Right lobe of liver (tissue), 6 donors: ENCODE data around the gene TRAPPC12. TPM values are rescaled to one million over a fixed set of nuclear protein-coding genes. Genes with fewer than 3 reads are reported as not detected.

ENCODE experiments used
- ATAC-seq, 4 donors: fragments of 200-7000 bp; cut with Tn5 transposase; one replicate each; pipeline ENCODE4 v1.9.1; 2020; ENCODE audit warnings: mild to moderate bottlenecking in 4 of 4, moderate library complexity in 4 of 4
- DNase-seq, 3 donors: peaks; one replicate each; pipeline ENCODE4 v3.0.0-alpha.2; 2020
- H3K27ac ChIP-seq, 3 donors: fragments of 200-600 bp; one replicate each; pipeline ENCODE4 v1.8.0; 2022
- H3K27me3 ChIP-seq, 2 donors: fragments of 200-600 bp; one replicate each; pipeline ENCODE4 v1.8.0; 2022
- H3K36me3 ChIP-seq, 4 donors: fragments of 200-600 bp; sonication (generic) in 1 of 4; one replicate each; pipeline versions ENCODE4 v1.5.1 to v1.8.0; 2017 to 2022; ENCODE audit warnings: control low read depth in 1 of 4
- H3K4me1 ChIP-seq, 4 donors: fragments of 200-600 bp; sonication (generic) in 1 of 4; one replicate each; pipeline versions ENCODE4 v1.5.1 to v1.8.0; 2017 to 2022; ENCODE audit warnings: control low read depth in 1 of 4
- H3K4me3 ChIP-seq, 3 donors: fragments of 200-600 bp; one replicate each; pipeline ENCODE4 v1.8.0; 2022
- H3K9me3 ChIP-seq, 4 donors: fragments of 200-600 bp; sonication (generic) in 1 of 4; one replicate each; pipeline versions ENCODE4 v1.5.1 to v1.8.0; 2017 to 2022; ENCODE audit warnings: control low read depth in 1 of 4
- CTCF ChIP-seq, 4 donors: fragments of 200-600 bp in 3 of 4; fragments of 450-650 bp in 1 of 4; IDR thresholded peaks; one replicate each; pipeline versions ENCODE4 v1.5.1 to v1.8.0; 2016 to 2022; ENCODE audit warnings: antibody characterized with exemption in 4 of 4, mild to moderate bottlenecking in 2 of 4
- POLR2A ChIP-seq: fragments of 450-650 bp; IDR thresholded peaks from one replicate; pipeline ENCODE4 v1.6.1; 2017; ENCODE audit warnings: antibody characterized with exemption, mild to moderate bottlenecking
- WGBS: methylation state at CpG from one replicate; pipeline ENCODE4 v1.1.6; 2018; ENCODE audit warnings: low coverage, low lambda C conversion rate; ENCODE audit not compliant: insufficient coverage; ENCODE audit errors: missing lambda C conversion rate; 5-methylcytosine and 5-hydroxymethylcytosine counted together
- intact Hi-C, 2 donors: fragments of 100-400 bp; cut with DNase I; formaldehyde crosslinking; loops; one replicate each; pipeline versions ENCODE4 v1.11.2 to v1.14.1; 2022
- total RNA-seq, 6 experiments: library from RNA; depleted of rRNA in 2 of 6; stranded (reverse); fragments of >200 nt in 2 of 6; fragmentation: NEBNext Ultra II Directional in 3 of 6; extraction: Animal tissue kit (Norgen Biotek cat#: 25700) in 3 of 6; gene quantifications; one replicate each; pipeline versions ENCODE4 v1.1.0 to v1.2.4, GENCODE V29; 2016 to 2023
- donor health status: DM: no; HTN: yes; CAD: no.
- donor health status: DM: no; HTN: no; CAD: no.
- donor health status: DM: no; HTN: no; CAD: no.
- donor health status: DM: no; HTN: yes; CAD: no.
- donor health status: DM: no; HTN: yes; CAD: no.

Gene TRAPPC12
- total RNA-seq, 6 experiments from 2014 or later = 39.2 to 92.4 (median 47.8) TPM

DNA sequence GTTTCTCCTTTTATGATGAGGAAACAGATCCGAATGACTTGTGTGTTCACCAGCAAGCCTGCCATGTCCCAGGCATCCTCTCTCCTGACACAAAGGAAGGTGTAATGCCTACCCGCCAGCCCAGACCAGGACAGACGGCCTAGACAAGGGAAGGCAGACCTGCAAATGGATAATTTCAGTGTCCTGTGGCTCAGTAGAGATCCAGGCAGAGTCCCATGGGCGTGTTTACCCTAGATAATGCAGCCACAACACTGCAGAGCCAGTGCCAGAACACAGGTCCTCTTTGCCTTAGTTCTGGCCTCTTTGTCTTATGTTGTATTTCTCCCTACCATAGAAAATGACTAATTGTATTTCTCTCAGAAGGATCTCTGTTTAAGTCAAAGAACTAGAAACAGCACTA, 12.7 kb downstream of the TRAPPC12 start:
- ATAC-seq = no peak
- TF ChIP-seq POLR2A (no peak), CTCF (IDR thresholded peaks at IDR 0.05) (no peak)
- no peak overlapping the region for H3K4me3 ChIP-seq
- WGBS = 80% methylated on average over 1 of the region's 4 CpGs
- intact Hi-C loops = no loop called here
- H3K27me3 ChIP-seq = no peaks in the 10 kb centered on the region
- peaks cover 0 to 3% (median 0%) of the 10 kb centered on the region in 4 donors for H3K4me1 ChIP-seq
- H3K36me3 ChIP-seq = peaks cover 0 to 21% (median 13%) of the 10 kb centered on the region in 4 donors
- peaks cover 0 to 12% (median 5%) of the 10 kb centered on the region in 4 donors for H3K9me3 ChIP-seq
- no peak for DNase-seq
- no peak overlapping the region for H3K27ac ChIP-seq

GRCh38 chr2:3396920-3397559, 17.5 kb downstream of the TRAPPC12 start:
- no peak overlapping the region for H3K27ac ChIP-seq
- intact Hi-C loops = no loop called here
- H3K9me3 ChIP-seq = peaks cover 0 to 12% (median 5%) of the 10 kb centered on the region in 4 donors
- H3K36me3 ChIP-seq = peaks cover 0 to 15% (median 0%) of the 10 kb centered on the region in 4 donors
- no peak overlapping the region for H3K4me3 ChIP-seq
- TF ChIP-seq CTCF (IDR thresholded peaks at IDR 0.05) = no peak
- TF ChIP-seq POLR2A = no peak
- ATAC-seq = no peak
- peaks cover 0 to 9% (median 1%) of the 10 kb centered on the region in 4 donors for H3K4me1 ChIP-seq
- DNase-seq = no peak
- no peaks in the 10 kb centered on the region for H3K27me3 ChIP-seq
- 100% methylated on average over 1 of the region's 1 CpG for WGBS

DNA sequence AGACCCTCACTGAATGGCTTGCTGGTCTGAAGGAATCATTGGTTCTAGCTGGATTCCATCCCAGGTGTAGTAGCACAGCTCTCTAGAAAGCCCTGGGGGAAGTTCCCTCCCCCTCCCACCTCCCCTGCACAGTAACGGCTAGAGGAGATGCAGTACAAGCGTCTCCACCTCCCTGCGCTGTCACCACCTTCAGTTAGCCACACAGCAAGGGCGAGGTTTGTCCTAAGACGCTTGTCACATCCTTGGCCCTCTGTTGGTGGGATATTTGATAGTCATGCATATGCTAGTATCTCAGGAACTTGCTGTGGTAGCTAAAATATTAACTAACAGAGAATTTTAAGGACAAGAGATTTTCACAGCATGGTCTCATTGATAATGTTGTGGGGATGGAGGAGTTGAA, 19.4 kb downstream of the TRAPPC12 start:
- ATAC-seq = no peak
- no peak for TF ChIP-seq CTCF (IDR thresholded peaks at IDR 0.05)
- no peak for TF ChIP-seq POLR2A
- 93% methylated on average over 5 of the region's 5 CpGs for WGBS
- Histone ChIP-seq H3K27ac (no peak overlapping the region), H3K9me3 (peaks cover 0 to 12% (median 5%) of the 10 kb centered on the region in 4 donors), H3K4me3 (no peak overlapping the region), H3K36me3 (peaks cover 0 to 24% (median 5%) of the 10 kb centered on the region in 4 donors), H3K4me1 (peaks cover 0 to 9% (median 1%) of the 10 kb centered on the region in 4 donors), H3K27me3 (no peaks in the 10 kb centered on the region)
- no peak for DNase-seq
- intact Hi-C loops = no loop called here

DNA sequence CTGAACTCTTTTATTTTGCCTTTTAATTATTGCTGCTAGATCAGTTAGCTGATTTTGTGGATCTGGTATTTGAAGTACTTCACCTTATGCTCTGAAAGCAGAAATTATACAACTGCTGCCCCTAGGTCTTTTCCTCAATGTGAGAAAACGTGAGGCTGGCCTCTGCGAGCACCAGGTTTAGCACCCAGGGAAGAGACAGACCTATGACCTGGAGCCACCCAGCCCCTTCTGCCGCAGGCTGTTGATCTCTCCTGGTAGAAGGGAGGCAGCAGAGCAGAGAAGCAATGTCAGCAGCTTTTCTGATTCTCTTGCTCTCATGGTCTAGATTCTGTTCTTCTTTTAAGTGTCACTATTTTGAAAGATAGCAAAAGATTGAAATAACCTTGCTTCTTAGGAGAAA, 19.9 kb downstream of the TRAPPC12 start:
- peak in 1 of 4 donors; percentile 46 for ATAC-seq
- intact Hi-C loops = no loop called here
- peaks cover 0 to 24% (median 5%) of the 10 kb centered on the region in 4 donors for H3K36me3 ChIP-seq

More for the DNA sequence above, 19.9 kb downstream of the TRAPPC12 start:
- Histone ChIP-seq H3K4me3 (no peak overlapping the region), H3K27me3 (no peaks in the 10 kb centered on the region), H3K9me3 (peaks cover 0 to 12% (median 5%) of the 10 kb centered on the region in 4 donors), H3K27ac (no peak overlapping the region), H3K4me1 (peaks cover 0 to 9% (median 1%) of the 10 kb centered on the region in 4 donors)
- DNase-seq = no peak
- TF ChIP-seq POLR2A (no peak), CTCF (IDR thresholded peaks at IDR 0.05) (no peak)
- WGBS = 86% methylated on average over 3 of the region's 3 CpGs
